Measurements from ENCODE around the gene RAVER2. TPM values are rescaled to one million over a fixed set of nuclear protein-coding genes. Genes with fewer than 3 reads are reported as not detected.

The RAVER2 gene
- total and polyA plus RNA-seq, 2 donors (not counting 3 experiments of a cell fraction or from before 2014, with no cell fraction given): 6.0 to 13.9 TPM

DNA sequence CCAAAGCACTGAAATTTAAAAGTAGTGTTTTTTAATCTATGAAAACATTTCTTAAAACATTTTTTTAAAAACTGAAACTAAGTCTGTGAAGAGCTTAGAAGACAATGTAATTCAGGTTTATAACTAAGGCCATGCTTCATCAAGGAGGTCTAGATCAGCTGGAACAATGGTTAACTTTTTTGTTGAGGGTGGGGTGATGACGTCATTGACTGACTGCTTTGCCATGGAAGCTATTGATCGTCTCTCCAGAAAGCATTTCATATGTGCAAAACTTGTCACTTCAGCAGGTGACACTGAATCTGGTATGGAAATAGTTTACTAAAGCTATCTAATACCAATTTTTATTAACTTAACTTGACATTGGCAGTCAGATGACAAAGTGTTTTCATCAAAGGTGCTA lies 21.0 kb downstream of the RAVER2 start:
- TF ChIP-seq POLR2AphosphoS5 (IDR thresholded peaks at IDR 0.05; ENCODE audit: insufficient read depth, low read depth, low read length): no peak
- no peak for TF ChIP-seq JUN (IDR thresholded peaks at IDR 0.05; ENCODE audit: borderline replicate concordance, insufficient read depth, insufficient read length, low read depth)
- no peak for TF ChIP-seq GATA2 (IDR thresholded peaks at IDR 0.05; ENCODE audit: insufficient read depth, insufficient read length, low read depth, low read length)
- no peak for TF ChIP-seq EZH2 (IDR thresholded peaks at IDR 0.05; ENCODE audit: borderline replicate concordance, low read depth, low read length, severe bottlenecking)
- Histone ChIP-seq H3K4me1 (ENCODE audit: control insufficient read depth, extremely low read depth, insufficient read depth, low read length) (no peaks in the 10 kb centered on the region), H3K27ac (ENCODE audit: insufficient read depth, low read depth, low read length) (no peak overlapping the region), H2AFZ (ENCODE audit: low read depth, low read length) (no peak overlapping the region), H4K20me1 (replicated peaks; ENCODE audit: control insufficient read depth, extremely low read depth, insufficient read depth, low read length) (no peaks in the 10 kb centered on the region), H3K27me3 (ENCODE audit: control insufficient read depth in 2 of 2, insufficient read depth in 2 of 2, low read length in 2 of 2) (no peaks in the 10 kb centered on the region), H3K9me3 (replicated peaks; ENCODE audit: control insufficient read depth, insufficient read depth, low read length) (no peaks in the 10 kb centered on the region), H3K4me3 (replicated peaks in 1 of 3; ENCODE audit: insufficient read depth in 1 of 3, low read depth in 1 of 3, low read length in 3 of 3) (no peak overlapping the region), H3K9ac (replicated peaks; ENCODE audit: extremely low read depth, insufficient read depth, low read length) (no peak overlapping the region), H3K9me1 (replicated peaks; ENCODE audit: control insufficient read depth, extremely low read depth, insufficient read depth, low read length) (no peaks in the 10 kb centered on the region), H3K79me2 (ENCODE audit: control insufficient read depth, insufficient read depth, low read length) (no peaks in the 10 kb centered on the region), H3K36me3 (ENCODE audit: control insufficient read depth in 2 of 2, extremely low read depth in 1 of 2, insufficient read depth in 2 of 2, low read length in 2 of 2) (no peaks in the 10 kb centered on the region), H3K4me2 (ENCODE audit: insufficient read depth, low read length) (no peak overlapping the region)
- no TSS peak for BruUV-seq (replicated peaks)
- intact Hi-C loops (cut with micrococcal nuclease): no loop called here
- ChIA-PET CTCF (interaction anchor here (0.6 to 0.9 kb wide), 2 partner anchors 58 to 1539 kb away, joined by 3 to 4 read pairs; no protein-coding TSS in a partner anchor), POLR2A (no interaction called here)
- FAIRE-seq: no peak
- dilution Hi-C loops (cut with MboI; ENCODE audit: extremely low pct_ligation_motif_present, low sequenced_read_pairs): no loop called here
- DNase-seq (ENCODE audit: low read depth, low spot score): no peak

DNA sequence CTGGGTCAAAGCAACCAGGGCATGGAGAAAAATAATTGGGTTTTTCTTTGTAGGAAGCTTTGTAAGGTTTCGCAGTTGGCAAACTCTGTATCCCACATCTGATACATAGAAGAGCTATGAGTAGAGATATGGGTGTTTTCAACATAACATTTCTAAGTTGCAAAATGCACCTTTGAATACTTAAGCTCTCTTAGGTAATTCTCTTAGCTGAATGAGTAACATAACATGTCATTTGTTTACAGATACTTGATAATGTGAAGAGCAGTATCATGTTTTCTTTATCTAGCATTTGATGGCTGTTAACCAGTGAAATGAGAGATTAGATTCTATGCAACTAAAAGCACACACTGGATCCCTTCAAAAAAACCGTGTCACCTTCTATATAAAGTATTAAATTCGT lies 21.6 kb downstream of the RAVER2 start:
- Histone ChIP-seq H3K27me3 (ENCODE audit: control insufficient read depth in 2 of 2, insufficient read depth in 2 of 2, low read length in 2 of 2) (no peaks in the 10 kb centered on the region), H3K4me3 (replicated peaks in 1 of 3; ENCODE audit: insufficient read depth in 1 of 3, low read depth in 1 of 3, low read length in 3 of 3) (no peak overlapping the region), H3K4me2 (ENCODE audit: insufficient read depth, low read length) (no peak overlapping the region), H4K20me1 (replicated peaks; ENCODE audit: control insufficient read depth, extremely low read depth, insufficient read depth, low read length) (no peaks in the 10 kb centered on the region), H3K4me1 (ENCODE audit: control insufficient read depth, extremely low read depth, insufficient read depth, low read length) (no peaks in the 10 kb centered on the region), H3K36me3 (ENCODE audit: control insufficient read depth in 2 of 2, extremely low read depth in 1 of 2, insufficient read depth in 2 of 2, low read length in 2 of 2) (no peaks in the 10 kb centered on the region), H3K79me2 (ENCODE audit: control insufficient read depth, insufficient read depth, low read length) (no peaks in the 10 kb centered on the region), H2AFZ (ENCODE audit: low read depth, low read length) (no peak overlapping the region), H3K9me1 (replicated peaks; ENCODE audit: control insufficient read depth, extremely low read depth, insufficient read depth, low read length) (no peaks in the 10 kb centered on the region), H3K9ac (replicated peaks; ENCODE audit: extremely low read depth, insufficient read depth, low read length) (no peak overlapping the region), H3K27ac (ENCODE audit: insufficient read depth, low read depth, low read length) (no peak overlapping the region), H3K9me3 (replicated peaks; ENCODE audit: control insufficient read depth, insufficient read depth, low read length) (no peaks in the 10 kb centered on the region)
- BruUV-seq (replicated peaks): no TSS peak
- dilution Hi-C loops (cut with MboI; ENCODE audit: extremely low pct_ligation_motif_present, low sequenced_read_pairs) (no loop called here), intact Hi-C loops (cut with micrococcal nuclease) (no loop called here)
- POLR2A ChIA-PET: no interaction called here
- CTCF ChIA-PET: interaction anchor here (0.6 to 1.1 kb wide), 4 partner anchors 13 to 1540 kb away, joined by 3 to 4 read pairs (median 3); no protein-coding TSS in a partner anchor
- FAIRE-seq (no peak), DNase-seq (ENCODE audit: low read depth, low spot score) (no peak)
- TF ChIP-seq MYC (IDR thresholded peaks at IDR 0.05; ENCODE audit: low read depth, low read length): no peak
